KG1 (cell line): ENCODE results near the gene SBF2.

Experiments used
- DNase-seq: peaks from one replicate; lab custom pipeline; 2025; lab: John Stamatoyannopoulos, UW

The SBF2 gene

GRCh38 chr11:9896902-9897301 lies 397.1 kb downstream of the SBF2 start:
- DNase-seq, result no peak

- no peak for DNase-seq
These were observed 399.0 kb downstream of the SBF2 start for GRCh38 chr11:9895006-9895405.

- no peak for DNase-seq
These were observed 400.5 kb downstream of the SBF2 start for GRCh38 chr11:9893474-9893873.

- DNase-seq, result no peak
These were observed 405.1 kb downstream of the SBF2 start for GRCh38 chr11:9888938-9889337.

- no peak for DNase-seq
These were observed 406.5 kb downstream of the SBF2 start for GRCh38 chr11:9887472-9887871.

- no peak for DNase-seq
These were observed 407.4 kb downstream of the SBF2 start for GRCh38 chr11:9886595-9886994.

- DNase-seq, result no peak
These were observed 409.4 kb downstream of the SBF2 start for GRCh38 chr11:9884601-9885000.

GRCh38 chr11:9880657-9881056 lies 413.4 kb downstream of the SBF2 start:
- no peak for DNase-seq

GRCh38 chr11:9878936-9879335 lies 415.1 kb downstream of the SBF2 start:
- DNase-seq, result no peak

- no peak for DNase-seq
These were observed 417.7 kb downstream of the SBF2 start for GRCh38 chr11:9876331-9876730.

GRCh38 chr11:9875862-9876261 lies 418.2 kb downstream of the SBF2 start:
- DNase-seq, result no peak

GRCh38 chr11:9875399-9875798 lies 418.6 kb downstream of the SBF2 start:
- no peak for DNase-seq

GRCh38 chr11:9874466-9874865 lies 419.6 kb downstream of the SBF2 start:
- no peak for DNase-seq

- no peak for DNase-seq
These were observed 425.4 kb downstream of the SBF2 start for GRCh38 chr11:9868641-9869040.

GRCh38 chr11:9862981-9863380 lies 431.0 kb downstream of the SBF2 start:
- DNase-seq, result no peak

- peak; percentile 8 for DNase-seq
These were observed 431.9 kb downstream of the SBF2 start for GRCh38 chr11:9861860-9862725.

- no peak for DNase-seq
These were observed 434.3 kb downstream of the SBF2 start for GRCh38 chr11:9859554-9860305.

- DNase-seq, result peak; percentile 20
These were observed 435.2 kb downstream of the SBF2 start for GRCh38 chr11:9858822-9859221.

- DNase-seq, result no peak
These were observed 435.8 kb downstream of the SBF2 start for GRCh38 chr11:9858218-9858617.

GRCh38 chr11:9855579-9856287 lies 438.3 kb downstream of the SBF2 start:
- no peak for DNase-seq

- no peak for DNase-seq
These were observed 440.0 kb downstream of the SBF2 start for GRCh38 chr11:9853929-9854552.

GRCh38 chr11:9852465-9852864 lies 441.6 kb downstream of the SBF2 start:
- no peak for DNase-seq
